Measurements from ENCODE around the gene PWWP2B. TPM values are rescaled to one million over a fixed set of nuclear protein-coding genes. Genes with fewer than 3 reads are reported as not detected.

Gene PWWP2B
- total and polyA plus RNA-seq, 10 of the 15 experiments (the other 5 are each of a cell fraction or from before 2014, with no cell fraction given): 0.04 to 0.87 (median 0.35) TPM; not detected in 4

GRCh38 chr10:132466520-132467463 is 69.8 kb downstream of the PWWP2B start (continued):
- TF ChIP-seq PKNOX1 (IDR thresholded peaks at IDR 0.05): no peak
- no peak for TF ChIP-seq CREB1 (IDR thresholded peaks at IDR 0.05; ENCODE audit: low read depth)
- no peak for TF ChIP-seq IRF5 (IDR thresholded peaks at IDR 0.05; ENCODE audit: borderline replicate concordance)

Other genes starting within 250 kb of the PWWP2B start
- gene DPYSL4, start 210.3 kb upstream of the PWWP2B start, total RNA-seq (2014; rRNA removed): not detected in 2 replicates
- gene DPYSL4, start 210.3 kb upstream of the PWWP2B start, total RNA-seq (2014; rRNA removed; fragmentation: Illumina TruSeq; extraction: Trizol): not detected in 2 replicates
- gene DPYSL4, start 210.3 kb upstream of the PWWP2B start, total RNA-seq (2021): 0.16 and 0.21 TPM in 2 replicates
- not detected in 2 replicates for gene DPYSL4, start 210.3 kb upstream of the PWWP2B start, polyA plus RNA-seq (2011; rRNA removed)
- not detected in 2 replicates for gene DPYSL4, start 210.3 kb upstream of the PWWP2B start, polyA plus RNA-seq (2014; fragmentation: Illumina TruSeq; extraction: Trizol)
- gene DPYSL4, start 210.3 kb upstream of the PWWP2B start, polyA plus RNA-seq (2014; fragmentation: Nextera tagmentation; extraction: Ambion mirVana): not detected
- 0.42 TPM in 1 of 2 replicates, not detected in the other for gene DPYSL4, start 210.3 kb upstream of the PWWP2B start, polyA plus RNA-seq (2014; rRNA removed)
- gene DPYSL4, start 210.3 kb upstream of the PWWP2B start, polyA plus RNA-seq (2016; fragmentation: Nextera tagmentation; extraction: Ambion mirVana): under 1 TPM in 1 of 2 experiments, not detected in 1; 0.10 TPM
- 8.4 and 10.1 TPM in 2 replicates for gene STK32C, start 89.2 kb upstream of the PWWP2B start, total RNA-seq (2014; rRNA removed)
- 3.8 and 4.5 TPM in 2 replicates for gene STK32C, start 89.2 kb upstream of the PWWP2B start, total RNA-seq (2014; rRNA removed; fragmentation: Illumina TruSeq; extraction: Trizol)
- gene STK32C, start 89.2 kb upstream of the PWWP2B start, total RNA-seq (2021): 10.7 and 11.5 TPM in 2 replicates
- gene STK32C, start 89.2 kb upstream of the PWWP2B start, polyA plus RNA-seq (2011; rRNA removed): 1.5 and 1.9 TPM in 2 replicates
- gene STK32C, start 89.2 kb upstream of the PWWP2B start, polyA plus RNA-seq (2014; fragmentation: Illumina TruSeq; extraction: Trizol): 3.3 and 4.5 TPM in 2 replicates
- 1 to 10 TPM; 1.6 to 4.1 TPM for gene STK32C, start 89.2 kb upstream of the PWWP2B start, polyA plus RNA-seq (2014; fragmentation: Nextera tagmentation; extraction: Ambion mirVana)
- gene STK32C, start 89.2 kb upstream of the PWWP2B start, polyA plus RNA-seq (2014; rRNA removed): 12.4 and 18.1 TPM in 2 replicates
- 10 to 100 TPM; 10.5 to 11.3 TPM for gene STK32C, start 89.2 kb upstream of the PWWP2B start, polyA plus RNA-seq (2016; fragmentation: Nextera tagmentation; extraction: Ambion mirVana)
- gene LRRC27, start 65.0 kb upstream of the PWWP2B start, total RNA-seq (2014; rRNA removed): 6.3 and 6.8 TPM in 2 replicates
- gene LRRC27, start 65.0 kb upstream of the PWWP2B start, total RNA-seq (2014; rRNA removed; fragmentation: Illumina TruSeq; extraction: Trizol): 3.8 and 5.0 TPM in 2 replicates
- 3.3 and 4.5 TPM in 2 replicates for gene LRRC27, start 65.0 kb upstream of the PWWP2B start, total RNA-seq (2021)
- gene LRRC27, start 65.0 kb upstream of the PWWP2B start, polyA plus RNA-seq (2011; rRNA removed): 0.62 and 0.84 TPM in 2 replicates
- 4.6 and 6.4 TPM in 2 replicates for gene LRRC27, start 65.0 kb upstream of the PWWP2B start, polyA plus RNA-seq (2014; fragmentation: Illumina TruSeq; extraction: Trizol)
- under 1 TPM; 0.48 to 0.80 TPM for gene LRRC27, start 65.0 kb upstream of the PWWP2B start, polyA plus RNA-seq (2014; fragmentation: Nextera tagmentation; extraction: Ambion mirVana)
- 4.3 and 6.9 TPM in 2 replicates for gene LRRC27, start 65.0 kb upstream of the PWWP2B start, polyA plus RNA-seq (2014; rRNA removed)
- 1 to 10 TPM; 4.8 to 6.5 TPM for gene LRRC27, start 65.0 kb upstream of the PWWP2B start, polyA plus RNA-seq (2016; fragmentation: Nextera tagmentation; extraction: Ambion mirVana)
- gene INPP5A, start 140.6 kb downstream of the PWWP2B start, total RNA-seq (2014; rRNA removed): 9.3 and 12.8 TPM in 2 replicates
- 7.8 and 8.8 TPM in 2 replicates for gene INPP5A, start 140.6 kb downstream of the PWWP2B start, total RNA-seq (2014; rRNA removed; fragmentation: Illumina TruSeq; extraction: Trizol)
- gene INPP5A, start 140.6 kb downstream of the PWWP2B start, total RNA-seq (2021): 13.3 and 15.0 TPM in 2 replicates
- 12.3 and 14.7 TPM in 2 replicates for gene INPP5A, start 140.6 kb downstream of the PWWP2B start, polyA plus RNA-seq (2011; rRNA removed)
- 4.8 and 4.9 TPM in 2 replicates for gene INPP5A, start 140.6 kb downstream of the PWWP2B start, polyA plus RNA-seq (2014; fragmentation: Illumina TruSeq; extraction: Trizol)
- gene INPP5A, start 140.6 kb downstream of the PWWP2B start, polyA plus RNA-seq (2014; fragmentation: Nextera tagmentation; extraction: Ambion mirVana): 1 to 10 TPM in 1 of 2 experiments, under 1 TPM in 1; 0.52 to 1.7 TPM
- 8.0 and 9.0 TPM in 2 replicates for gene INPP5A, start 140.6 kb downstream of the PWWP2B start, polyA plus RNA-seq (2014; rRNA removed)
- gene INPP5A, start 140.6 kb downstream of the PWWP2B start, polyA plus RNA-seq (2016; fragmentation: Nextera tagmentation; extraction: Ambion mirVana): under 1 TPM; 0.69 to 0.74 TPM